Measurements from ENCODE around the gene C19orf85.

Gene C19orf85

GRCh38 chr19:55440411-55441105, 24.0 kb downstream of the C19orf85 start:
- no peak overlapping the region for H3K4me3 ChIP-seq (ENCODE audit: control insufficient read depth, low read depth, low read length)
- TF ChIP-seq, protein P1, sequence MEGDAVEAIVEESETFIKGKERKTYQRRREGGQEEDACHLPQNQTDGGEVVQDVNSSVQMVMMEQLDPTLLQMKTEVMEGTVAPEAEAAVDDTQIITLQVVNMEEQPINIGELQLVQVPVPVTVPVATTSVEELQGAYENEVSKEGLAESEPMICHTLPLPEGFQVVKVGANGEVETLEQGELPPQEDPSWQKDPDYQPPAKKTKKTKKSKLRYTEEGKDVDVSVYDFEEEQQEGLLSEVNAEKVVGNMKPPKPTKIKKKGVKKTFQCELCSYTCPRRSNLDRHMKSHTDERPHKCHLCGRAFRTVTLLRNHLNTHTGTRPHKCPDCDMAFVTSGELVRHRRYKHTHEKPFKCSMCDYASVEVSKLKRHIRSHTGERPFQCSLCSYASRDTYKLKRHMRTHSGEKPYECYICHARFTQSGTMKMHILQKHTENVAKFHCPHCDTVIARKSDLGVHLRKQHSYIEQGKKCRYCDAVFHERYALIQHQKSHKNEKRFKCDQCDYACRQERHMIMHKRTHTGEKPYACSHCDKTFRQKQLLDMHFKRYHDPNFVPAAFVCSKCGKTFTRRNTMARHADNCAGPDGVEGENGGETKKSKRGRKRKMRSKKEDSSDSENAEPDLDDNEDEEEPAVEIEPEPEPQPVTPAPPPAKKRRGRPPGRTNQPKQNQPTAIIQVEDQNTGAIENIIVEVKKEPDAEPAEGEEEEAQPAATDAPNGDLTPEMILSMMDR (IDR thresholded peaks at IDR 0.05; ENCODE audit: control insufficient read depth, insufficient read depth, low read depth, low read length, missing control alignments): no peak
- DNase-seq (ENCODE audit: low read depth): no peak

DNA sequence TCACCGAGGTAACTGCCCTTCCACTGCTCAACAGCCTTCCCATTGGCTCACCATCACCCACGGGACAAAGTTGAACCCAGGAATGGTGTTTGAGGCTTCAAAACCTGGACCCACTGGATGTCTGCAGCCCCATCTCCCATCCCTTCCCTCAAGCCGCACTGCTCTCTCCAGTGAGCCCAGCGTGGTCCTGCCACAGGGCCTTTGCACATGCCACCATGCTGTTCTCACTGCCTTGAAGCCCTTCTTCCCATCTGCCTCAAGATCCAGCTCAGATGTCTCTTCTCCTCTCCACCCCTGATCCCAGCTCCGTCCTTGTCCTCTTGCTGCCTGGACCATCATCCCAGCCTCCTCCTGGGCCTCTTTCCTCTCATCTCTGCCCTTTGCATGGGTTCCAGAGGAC, 25.5 kb downstream of the C19orf85 start:
- TF ChIP-seq, protein P1 (IDR thresholded peaks at IDR 0.05; ENCODE audit: control insufficient read depth, insufficient read depth, low read depth, low read length, missing control alignments): no peak
- DNase-seq (ENCODE audit: low read depth): no peak
- H3K4me3 ChIP-seq (ENCODE audit: control insufficient read depth, low read depth, low read length): no peak overlapping the region

DNA sequence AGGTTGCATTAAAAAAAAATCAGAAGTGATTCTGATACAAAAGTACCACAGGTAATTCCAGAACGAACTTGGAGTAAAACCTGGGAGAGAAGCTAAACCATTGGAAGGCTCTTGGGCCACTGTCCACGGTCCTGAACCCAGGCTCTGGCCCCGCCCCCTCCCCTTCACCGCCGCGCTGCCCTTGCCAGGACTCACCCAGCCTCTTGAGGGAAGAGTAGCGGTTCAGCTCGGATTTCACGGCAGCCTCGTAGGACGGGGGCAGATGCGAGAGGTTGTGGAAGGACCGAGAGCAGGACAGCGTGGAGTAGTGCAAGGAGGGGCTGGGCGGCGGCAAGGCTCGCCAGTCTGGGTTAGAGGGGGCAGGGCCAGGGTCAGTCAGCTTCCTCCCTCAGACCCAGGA, 27.1 kb downstream of the C19orf85 start:
- no peak overlapping the region for H3K4me3 ChIP-seq (ENCODE audit: control insufficient read depth, low read depth, low read length)
- TF ChIP-seq, protein P1 (IDR thresholded peaks at IDR 0.05; ENCODE audit: control insufficient read depth, insufficient read depth, low read depth, low read length, missing control alignments): no peak
- no peak for DNase-seq (ENCODE audit: low read depth)

GRCh38 chr19:55436847-55437246, 27.7 kb downstream of the C19orf85 start:
- TF ChIP-seq, protein P1 (IDR thresholded peaks at IDR 0.05; ENCODE audit: control insufficient read depth, insufficient read depth, low read depth, low read length, missing control alignments): no peak
- no peak overlapping the region for H3K4me3 ChIP-seq (ENCODE audit: control insufficient read depth, low read depth, low read length)
- DNase-seq (ENCODE audit: low read depth): no peak

DNA sequence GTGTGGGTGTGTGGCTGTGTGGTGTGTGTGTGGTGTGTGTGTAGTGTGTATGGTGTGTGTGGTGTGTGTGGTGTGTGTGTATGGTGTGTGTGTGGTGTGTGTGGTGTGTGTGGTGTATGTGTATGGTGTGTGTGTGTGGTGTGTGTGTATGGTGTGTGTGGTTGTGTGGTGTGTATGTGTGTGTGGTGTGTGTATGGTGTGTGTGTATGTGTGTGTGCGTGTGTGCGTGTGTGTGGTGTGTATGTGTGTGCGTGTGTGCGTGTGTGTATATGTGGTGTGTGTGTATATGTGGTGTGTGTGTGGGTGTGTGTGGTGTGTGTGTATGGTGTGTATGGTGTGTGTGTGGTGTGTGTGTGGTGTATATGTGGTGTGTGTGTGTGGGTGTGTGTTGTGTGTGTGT, 29.5 kb downstream of the C19orf85 start:
- no peak for DNase-seq (ENCODE audit: low read depth)
- no peak overlapping the region for H3K4me3 ChIP-seq (ENCODE audit: control insufficient read depth, low read depth, low read length)
- TF ChIP-seq, protein P1 (IDR thresholded peaks at IDR 0.05; ENCODE audit: control insufficient read depth, insufficient read depth, low read depth, low read length, missing control alignments): no peak

GRCh38 chr19:55434356-55434919, 30.1 kb downstream of the C19orf85 start:
- TF ChIP-seq, protein P1 (IDR thresholded peaks at IDR 0.05; ENCODE audit: control insufficient read depth, insufficient read depth, low read depth, low read length, missing control alignments): no peak
- DNase-seq (ENCODE audit: low read depth): no peak
- no peak overlapping the region for H3K4me3 ChIP-seq (ENCODE audit: control insufficient read depth, low read depth, low read length)
